Activated CD4-positive, alpha-beta T cell treated with anti-CD3 and anti-CD28 coated beads, Interleukin-2, amount 10 ng/mL, durations not matched to agents 24 days and 14 days (primary cell): ENCODE measurements around the gene CD151. TPM values are rescaled to one million over a fixed set of nuclear protein-coding genes. Genes with fewer than 3 reads are reported as not detected.

Experiments used
- DNase-seq: peaks from one replicate; pipeline ENCODE4 v3.0.0; 2022
- H3K27ac Mint-ChIP-seq: one replicate; pipeline ENCODE4 v1.8.0; 2022; ENCODE audit warnings: mild to moderate bottlenecking, mixed read lengths
- H3K27me3 Mint-ChIP-seq: one replicate; pipeline ENCODE4 v1.8.0; 2022; ENCODE audit warnings: mixed read lengths
- H3K36me3 Mint-ChIP-seq: one replicate; pipeline ENCODE4 v1.8.0; 2022; ENCODE audit warnings: low read depth, mild to moderate bottlenecking, mixed read lengths
- H3K4me1 Mint-ChIP-seq: one replicate; pipeline ENCODE4 v1.8.0; 2021; ENCODE audit warnings: mixed read lengths
- H3K4me3 Mint-ChIP-seq: one replicate; pipeline ENCODE4 v1.8.0; 2022; ENCODE audit warnings: mild to moderate bottlenecking, moderate library complexity, mixed read lengths
- H3K9me3 Mint-ChIP-seq: one replicate; pipeline ENCODE4 v1.8.0; 2021; ENCODE audit warnings: mixed read lengths
- intact Hi-C: fragments of 100-400 bp; cut with micrococcal nuclease; formaldehyde crosslinking; loops from one replicate; pipeline ENCODE4 v1.15.1; 2023
- total RNA-seq: library from RNA; stranded (reverse); gene quantifications from 2 replicates; pipeline ENCODE4 v1.2.3, GENCODE V29; 2022

CD151 gene
- total RNA-seq, 1 donor from 2014 or later: 81.0 TPM

DNA sequence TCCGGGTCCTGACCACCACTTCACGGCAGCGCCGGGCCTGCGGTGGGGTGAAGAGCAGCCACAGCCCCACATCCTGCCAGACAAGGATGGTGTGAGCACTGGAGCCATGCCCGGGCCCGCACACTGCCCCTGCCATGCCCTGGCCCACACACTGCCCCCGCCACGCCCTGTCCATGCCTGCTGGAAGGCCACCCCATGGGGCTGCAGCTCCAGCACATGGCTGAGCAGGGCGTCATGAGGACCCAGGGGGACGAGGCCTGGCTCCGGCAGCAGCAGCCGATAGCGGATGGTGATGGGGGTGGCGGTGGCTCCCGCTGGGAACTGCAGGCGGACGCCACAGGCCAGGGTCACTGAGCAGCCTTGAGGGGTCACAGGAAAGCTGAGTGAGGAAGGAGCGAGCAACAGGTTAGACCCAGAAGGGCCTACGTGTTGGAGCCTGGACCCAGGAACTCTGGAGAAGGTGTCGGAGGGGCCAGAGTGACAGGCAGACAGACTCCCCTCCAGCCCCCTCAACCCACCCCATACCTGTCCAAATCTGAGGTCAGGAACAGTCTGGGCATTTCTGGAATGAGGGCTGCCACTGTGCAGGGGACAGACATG is 30.6 kb upstream of the CD151 start:
- intact Hi-C loops: no loop called here
- Mint-ChIP-seq H3K9me3 (no peaks in the 10 kb centered on the region), H3K27me3 (no peaks in the 10 kb centered on the region), H3K27ac (no peak overlapping the region), H3K4me3 (no peak overlapping the region), H3K36me3 (peaks cover 10% of the 10 kb centered on the region), H3K4me1 (peaks cover 2% of the 10 kb centered on the region)
- DNase-seq: no peak

DNA sequence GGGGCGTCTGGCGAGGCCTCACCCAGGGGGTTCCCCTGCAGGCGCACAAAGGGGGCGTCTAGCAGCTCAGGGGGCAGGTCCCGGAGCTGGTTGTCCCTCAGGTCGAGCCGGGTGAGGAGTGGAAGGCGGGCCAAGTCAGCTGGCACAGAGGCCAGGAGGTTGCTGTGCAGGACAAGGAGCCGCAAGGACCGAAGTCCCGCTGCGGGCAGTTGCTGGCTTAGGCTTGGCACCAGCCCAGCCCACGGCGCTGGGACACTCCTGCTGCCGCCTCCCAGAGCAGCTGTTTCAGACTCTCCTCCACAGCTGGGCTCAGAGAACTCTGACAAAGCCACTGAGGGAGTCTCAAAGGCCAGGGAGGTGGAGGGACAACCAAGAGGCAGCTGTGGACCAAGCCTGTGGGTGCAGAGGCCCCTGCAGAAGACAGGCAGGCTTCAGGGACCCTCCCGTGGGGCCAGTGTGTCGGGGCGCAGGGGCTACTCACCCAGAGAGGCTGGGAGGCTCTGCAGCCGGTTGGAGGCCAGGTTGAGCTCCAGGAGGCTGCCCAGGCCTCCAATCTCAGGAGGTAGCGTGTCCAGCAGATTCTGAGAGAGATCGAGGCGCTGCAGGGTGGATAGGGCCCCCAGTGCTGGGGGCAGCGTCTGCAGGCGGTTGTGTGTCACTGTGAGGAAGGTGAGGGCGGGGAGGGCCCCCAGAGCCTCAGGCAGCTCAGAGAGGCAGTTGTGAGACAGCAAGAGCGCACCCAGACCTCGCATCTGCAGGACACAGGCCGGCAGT is 29.9 kb upstream of the CD151 start:
- no peak overlapping the region for H3K27ac Mint-ChIP-seq
- no peaks in the 10 kb centered on the region for H3K27me3 Mint-ChIP-seq
- intact Hi-C loops: no loop called here
- DNase-seq: no peak
- peak overlapping the region; percentile 45 for H3K4me3 Mint-ChIP-seq
- H3K36me3 Mint-ChIP-seq: peaks cover 10% of the 10 kb centered on the region
- no peaks in the 10 kb centered on the region for H3K9me3 Mint-ChIP-seq
- peaks cover 4% of the 10 kb centered on the region for H3K4me1 Mint-ChIP-seq

- no peak overlapping the region for H3K27ac Mint-ChIP-seq
- peak overlapping the region; percentile 79 for H3K4me3 Mint-ChIP-seq
- no peaks in the 10 kb centered on the region for H3K27me3 Mint-ChIP-seq
- peaks cover 10% of the 10 kb centered on the region for H3K36me3 Mint-ChIP-seq
- no peaks in the 10 kb centered on the region for H3K9me3 Mint-ChIP-seq
- intact Hi-C loops: no loop called here
- no peak for DNase-seq
- H3K4me1 Mint-ChIP-seq: peaks cover 6% of the 10 kb centered on the region
These were observed 29.3 kb upstream of the CD151 start for GRCh38 chr11:803467-803742.

GRCh38 chr11:803770-804598 is 28.8 kb upstream of the CD151 start:
- intact Hi-C loops: no loop called here
- DNase-seq: no peak
- peaks cover 11% of the 10 kb centered on the region for H3K36me3 Mint-ChIP-seq
- no peaks in the 10 kb centered on the region for H3K27me3 Mint-ChIP-seq
- H3K4me3 Mint-ChIP-seq: peak overlapping the region; percentile 79
- H3K9me3 Mint-ChIP-seq: no peaks in the 10 kb centered on the region
- H3K4me1 Mint-ChIP-seq: peaks cover 8% of the 10 kb centered on the region
- H3K27ac Mint-ChIP-seq: peak overlapping the region; percentile 69

DNA sequence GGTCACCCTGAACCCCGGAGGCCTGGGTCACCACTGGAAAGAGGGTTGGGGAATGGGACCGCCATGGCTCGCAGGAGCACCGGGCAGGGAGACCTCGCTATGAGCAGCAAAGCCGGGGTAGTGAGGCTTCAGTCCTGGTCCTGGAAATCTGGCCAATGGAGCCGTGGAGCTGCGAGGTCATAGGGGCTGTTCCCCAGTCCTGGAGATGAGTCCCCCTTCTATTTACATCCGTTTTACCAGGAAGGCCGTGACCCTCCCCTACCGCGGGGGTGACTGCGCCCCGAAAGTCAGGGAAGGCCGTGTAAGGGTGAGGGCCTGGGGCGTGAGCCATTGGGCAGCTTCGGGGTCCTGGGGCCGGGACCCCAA is 28.2 kb upstream of the CD151 start:
- Mint-ChIP-seq H3K36me3 (peaks cover 12% of the 10 kb centered on the region), H3K4me3 (peak overlapping the region; percentile 79), H3K9me3 (no peaks in the 10 kb centered on the region), H3K27me3 (no peaks in the 10 kb centered on the region), H3K4me1 (peaks cover 9% of the 10 kb centered on the region), H3K27ac (peak overlapping the region; percentile 69)
- intact Hi-C loops: no loop called here
- no peak for DNase-seq

- H3K36me3 Mint-ChIP-seq: peaks cover 32% of the 10 kb centered on the region
- peak; percentile 71 for DNase-seq
- H3K27ac Mint-ChIP-seq: peak overlapping the region; percentile 98
- peak overlapping the region; percentile 94 for H3K4me3 Mint-ChIP-seq
- no peaks in the 10 kb centered on the region for H3K27me3 Mint-ChIP-seq
- intact Hi-C loops: loop anchor here (1.0 to 2.0 kb wide), 4 partner anchors 11 to 34 kb away; partner anchors contain the start of genes GATD1, POLR2L and TSPAN4
- H3K9me3 Mint-ChIP-seq: no peaks in the 10 kb centered on the region
- peaks cover 24% of the 10 kb centered on the region for H3K4me1 Mint-ChIP-seq
These were observed 24.1 kb upstream of the CD151 start for GRCh38 chr11:808427-809286.

DNA sequence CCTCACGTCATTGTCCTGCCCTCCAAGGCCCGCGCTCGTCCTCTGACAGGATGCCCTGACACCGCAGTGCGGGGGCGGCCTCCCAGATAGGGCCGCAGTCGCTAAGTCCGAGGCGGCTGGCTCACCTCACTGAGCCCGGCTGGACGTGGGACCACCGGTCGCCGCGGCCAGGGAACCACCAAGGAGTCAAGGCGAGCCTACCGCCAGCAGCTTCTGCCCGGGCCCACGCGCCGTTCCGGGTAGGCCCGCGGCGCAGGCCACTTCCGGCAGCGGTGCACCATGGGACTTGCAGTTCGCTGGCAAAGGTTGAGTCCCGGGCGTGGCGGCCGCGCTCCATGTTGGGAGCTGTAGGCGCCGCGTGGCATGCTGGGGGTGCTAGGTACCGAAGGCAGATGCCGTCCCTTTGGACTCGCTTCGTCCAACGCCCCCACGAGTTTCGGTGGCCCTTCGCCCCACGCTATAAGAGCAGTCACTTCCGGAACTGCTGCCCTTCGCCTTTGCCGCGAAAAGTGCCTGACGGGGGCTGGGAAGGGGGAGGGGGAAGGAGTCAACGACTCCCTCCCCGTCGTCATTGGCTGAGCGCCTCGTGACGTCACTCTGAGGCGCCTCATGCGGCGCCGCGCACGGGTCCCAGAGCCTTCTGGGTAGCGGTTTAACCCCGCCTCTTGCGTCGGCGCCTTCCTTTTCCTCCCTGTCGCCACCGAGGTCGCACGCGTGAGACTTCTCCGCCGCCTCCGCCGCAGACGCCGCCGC is 23.3 kb upstream of the CD151 start, which contains the start of gene RPLP2:
Gene RPLP2, plus strand, starts transcription at position 681 of the 753 bp plus-strand sequence. CDS start 268 bp downstream, outside the sequence.
- no peaks in the 10 kb centered on the region for H3K9me3 Mint-ChIP-seq
- no peaks in the 10 kb centered on the region for H3K27me3 Mint-ChIP-seq
- intact Hi-C loops: loop anchor here (1.0 to 2.0 kb wide), 5 partner anchors 10 to 33 kb away; partner anchors contain the start of genes CRACR2B, GATD1, POLR2L and TSPAN4
- peak; percentile 99 for DNase-seq
- H3K4me3 Mint-ChIP-seq: peak within 1 kb of the TSS; percentile 94
- peak within 1 kb of the TSS; percentile 98 for H3K27ac Mint-ChIP-seq
- H3K36me3 Mint-ChIP-seq: peaks cover 35% of the 10 kb centered on the region
- H3K4me1 Mint-ChIP-seq: peaks cover 27% of the 10 kb centered on the region

GRCh38 chr11:810040-810567 is 22.6 kb upstream of the CD151 start:
- Mint-ChIP-seq H3K9me3 (no peaks in the 10 kb centered on the region), H3K27me3 (no peaks in the 10 kb centered on the region), H3K4me3 (peak overlapping the region; percentile 94), H3K36me3 (peaks cover 35% of the 10 kb centered on the region), H3K27ac (peak overlapping the region; percentile 98), H3K4me1 (peaks cover 25% of the 10 kb centered on the region)
- intact Hi-C loops: loop anchor here (2.0 kb wide), 1 partner anchor 17 kb away; the partner anchor contains the start of gene CRACR2B
- no peak for DNase-seq

GRCh38 chr11:811446-812245 is 21.1 kb upstream of the CD151 start:
- peaks cover 37% of the 10 kb centered on the region for H3K36me3 Mint-ChIP-seq
- intact Hi-C loops: loop anchor here (2.0 kb wide), 1 partner anchor 15 kb away; the partner anchor contains the start of gene CRACR2B

DNA sequence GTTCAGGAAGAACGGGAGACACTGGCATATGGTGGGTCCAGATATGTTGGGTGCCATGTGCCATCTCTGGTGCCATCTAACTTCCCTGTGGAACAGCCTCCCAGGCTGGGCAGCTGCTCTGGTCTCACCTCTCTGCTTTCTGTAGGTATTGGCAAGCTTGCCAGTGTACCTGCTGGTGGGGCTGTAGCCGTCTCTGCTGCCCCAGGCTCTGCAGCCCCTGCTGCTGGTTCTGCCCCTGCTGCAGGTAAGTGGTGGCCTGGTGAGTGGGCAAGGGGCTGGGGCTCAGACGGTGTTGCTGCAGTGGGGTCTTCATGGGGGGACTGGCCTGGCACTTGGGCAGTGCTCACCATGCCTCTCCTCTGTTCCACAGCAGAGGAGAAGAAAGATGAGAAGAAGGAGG is 20.4 kb upstream of the CD151 start:
- intact Hi-C loops: no loop called here
- Mint-ChIP-seq H3K36me3 (peaks cover 37% of the 10 kb centered on the region), H3K9me3 (no peaks in the 10 kb centered on the region), H3K4me3 (peak overlapping the region; percentile 94), H3K27me3 (no peaks in the 10 kb centered on the region), H3K27ac (peak overlapping the region; percentile 87), H3K4me1 (peaks cover 26% of the 10 kb centered on the region)
- no peak for DNase-seq

More at GRCh38 chr11:811446-812245, 21.1 kb upstream of the CD151 start:
- H3K27ac Mint-ChIP-seq: peak overlapping the region; percentile 87
- peaks cover 26% of the 10 kb centered on the region for H3K4me1 Mint-ChIP-seq
- no peaks in the 10 kb centered on the region for H3K9me3 Mint-ChIP-seq
- DNase-seq: no peak
- no peaks in the 10 kb centered on the region for H3K27me3 Mint-ChIP-seq
- peak overlapping the region; percentile 94 for H3K4me3 Mint-ChIP-seq

GRCh38 chr11:813072-813455 is 19.7 kb upstream of the CD151 start:
- intact Hi-C loops: no loop called here
- H3K9me3 Mint-ChIP-seq: no peaks in the 10 kb centered on the region
- DNase-seq: no peak
- H3K4me1 Mint-ChIP-seq: peaks cover 22% of the 10 kb centered on the region
- H3K27me3 Mint-ChIP-seq: no peaks in the 10 kb centered on the region
- peak overlapping the region; percentile 56 for H3K27ac Mint-ChIP-seq
- no peak overlapping the region for H3K4me3 Mint-ChIP-seq
- H3K36me3 Mint-ChIP-seq: peaks cover 38% of the 10 kb centered on the region
